Gastrocnemius medialis (tissue), 4 donors: ENCODE data around the gene SLC24A3.

Experiments used
- POLR2A ChIP-seq, 2 donors: fragments of 450-650 bp; IDR thresholded peaks; one replicate each; pipeline ENCODE4 v1.6.1; 2017; ENCODE audit warnings: antibody characterized with exemption in 2 of 2, mild to moderate bottlenecking in 2 of 2, moderate library complexity in 2 of 2
- TF ChIP-seq, protein P1 (sequence below), 5 experiments: fragments of 450-650 bp in 3 of 5; fragments of 200-600 bp in 2 of 5; sonication (generic) in 2 of 5; IDR thresholded peaks in 4 of 5; conservative IDR thresholded peaks in 1 of 5; 1 replicate in 4 of 5; 2 replicates in 1 of 5; pipeline ENCODE4 v1.5.1; 2016 to 2019; ENCODE audit warnings: antibody characterized with exemption in 5 of 5, mild to moderate bottlenecking in 3 of 5, moderate library complexity in 3 of 5

- TF ChIP-seq POLR2A (IDR thresholded peaks at IDR 0.05), result no peak
- TF ChIP-seq, protein P1, sequence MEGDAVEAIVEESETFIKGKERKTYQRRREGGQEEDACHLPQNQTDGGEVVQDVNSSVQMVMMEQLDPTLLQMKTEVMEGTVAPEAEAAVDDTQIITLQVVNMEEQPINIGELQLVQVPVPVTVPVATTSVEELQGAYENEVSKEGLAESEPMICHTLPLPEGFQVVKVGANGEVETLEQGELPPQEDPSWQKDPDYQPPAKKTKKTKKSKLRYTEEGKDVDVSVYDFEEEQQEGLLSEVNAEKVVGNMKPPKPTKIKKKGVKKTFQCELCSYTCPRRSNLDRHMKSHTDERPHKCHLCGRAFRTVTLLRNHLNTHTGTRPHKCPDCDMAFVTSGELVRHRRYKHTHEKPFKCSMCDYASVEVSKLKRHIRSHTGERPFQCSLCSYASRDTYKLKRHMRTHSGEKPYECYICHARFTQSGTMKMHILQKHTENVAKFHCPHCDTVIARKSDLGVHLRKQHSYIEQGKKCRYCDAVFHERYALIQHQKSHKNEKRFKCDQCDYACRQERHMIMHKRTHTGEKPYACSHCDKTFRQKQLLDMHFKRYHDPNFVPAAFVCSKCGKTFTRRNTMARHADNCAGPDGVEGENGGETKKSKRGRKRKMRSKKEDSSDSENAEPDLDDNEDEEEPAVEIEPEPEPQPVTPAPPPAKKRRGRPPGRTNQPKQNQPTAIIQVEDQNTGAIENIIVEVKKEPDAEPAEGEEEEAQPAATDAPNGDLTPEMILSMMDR (IDR thresholded peaks at IDR 0.05 in 4 of 5, conservative IDR thresholded peaks at IDR 0.05 in 1 of 5), result no peak
These were observed 51.7 kb downstream of the SLC24A3 start for GRCh38 chr20:19264191-19264590.
